ENCODE results near the gene TNFRSF13B. TPM values are rescaled to one million over a fixed set of nuclear protein-coding genes. Genes with fewer than 3 reads are reported as not detected.
"Not testable (repeated sequence)": the region's sequence is repeated elsewhere in the genome, so short reads cannot be mapped to it uniquely, and the experiment has no call there.

Gene TNFRSF13B
- polyA plus RNA-seq, 1 of the 3 experiments (the other 2 are of a cell fraction) = not detected

DNA sequence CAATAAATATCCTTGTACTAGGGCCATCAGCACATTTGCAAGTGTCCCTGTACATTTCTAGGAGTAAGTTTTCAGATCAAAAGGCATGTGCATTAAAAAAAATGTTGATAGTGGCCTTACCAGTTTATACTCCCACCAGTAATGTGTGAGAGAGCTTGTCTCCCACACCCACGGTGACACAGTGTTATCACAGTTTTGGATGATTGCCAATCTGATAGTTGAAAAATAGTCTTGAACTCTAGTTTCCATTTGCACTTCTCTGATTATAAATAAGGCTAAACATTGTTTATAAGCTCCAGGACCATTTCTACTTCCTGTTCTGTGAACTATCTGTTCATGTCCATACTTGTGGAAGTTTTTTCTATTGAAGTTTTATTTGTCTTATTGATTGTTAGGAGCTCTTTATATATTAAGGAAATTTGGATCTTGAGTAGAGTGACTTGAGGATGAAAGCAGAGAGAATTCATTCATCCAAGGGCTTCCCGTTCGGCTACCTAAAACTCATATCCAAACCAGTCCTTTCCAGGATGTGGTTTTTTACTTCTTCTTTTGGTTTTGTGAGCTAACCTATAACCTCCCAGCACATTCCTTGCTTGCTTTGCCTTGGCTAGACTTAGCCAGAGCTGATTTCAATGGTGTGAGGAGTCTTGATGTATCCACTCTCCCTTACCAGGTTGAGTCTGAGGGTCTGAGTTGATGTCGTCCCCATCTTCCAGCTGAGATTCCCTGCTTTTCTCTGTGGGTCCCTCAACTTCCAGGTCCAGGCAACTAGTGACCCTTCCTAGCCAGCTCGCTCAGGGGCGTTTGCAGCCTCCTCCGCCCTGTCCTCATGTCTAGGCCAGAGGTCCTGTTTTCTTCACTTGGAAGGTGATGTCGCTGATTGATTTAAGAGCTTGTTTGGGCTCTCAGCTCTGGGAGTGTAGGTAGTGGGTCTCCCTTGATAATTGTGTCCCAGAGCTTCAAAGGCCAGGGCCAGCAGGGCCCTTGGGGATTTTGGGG lies 44.6 kb upstream of the TNFRSF13B start:
- H3K79me2 ChIP-seq (ENCODE audit: insufficient read depth); H3K4me3 ChIP-seq (ENCODE audit: low read depth in 2 of 2, low read length in 1 of 2); POLR2A ChIA-PET; H3K36me3 ChIP-seq (replicated peaks in 1 of 2; ENCODE audit: control insufficient read depth in 1 of 2, insufficient read depth in 2 of 2, low read length in 1 of 2); H4K20me1 ChIP-seq (ENCODE audit: insufficient read depth); H3K27me3 ChIP-seq (ENCODE audit: insufficient read depth); H2AFZ ChIP-seq (ENCODE audit: low read depth); H3K4me2 ChIP-seq; H3K9ac ChIP-seq; H3F3A ChIP-seq (replicated peaks; ENCODE audit: insufficient read depth); DNase-seq; H3K9me2 ChIP-seq; H3K9me3 ChIP-seq; H3K4me1 ChIP-seq (ENCODE audit: control insufficient read depth in 1 of 2, insufficient read depth in 2 of 2, low read depth in 1 of 2, low read length in 1 of 2); H3K27ac ChIP-seq (ENCODE audit: low read depth in 2 of 2, low read length in 1 of 2): not testable (repeated sequence)
- CTCF ChIA-PET = interaction anchor here (0.8 to 2.1 kb wide), 2 partner anchors 13 to 28 kb away, joined by 3 to 4 read pairs; no protein-coding TSS in a partner anchor
- WGBS (ENCODE audit: low lambda C conversion rate) = 82% methylated on average over 8 of the region's 8 CpGs

DNA sequence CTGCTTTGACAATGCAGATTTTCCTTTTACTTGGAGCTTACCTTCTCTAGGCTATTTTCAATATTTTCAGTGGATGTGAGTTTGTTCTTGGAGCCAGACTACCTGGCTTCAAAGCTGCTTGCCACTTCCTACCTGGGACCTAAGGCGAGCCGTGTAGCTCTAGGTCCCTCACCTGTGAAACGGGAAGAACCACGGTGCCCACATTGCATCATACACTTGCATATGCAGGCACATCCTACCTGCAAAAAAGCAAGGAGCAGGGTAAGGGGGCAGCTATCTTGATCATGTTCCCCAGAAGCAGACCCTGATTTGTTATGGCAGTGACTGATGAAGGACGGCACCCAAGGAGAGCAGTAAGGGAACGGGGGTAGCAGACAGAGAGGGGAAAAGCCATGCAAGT lies 43.3 kb upstream of the TNFRSF13B start:
- no peak for TF ChIP-seq TEAD4 (IDR thresholded peaks at IDR 0.05; ENCODE audit: borderline replicate concordance, insufficient read depth)
- no peak for TF ChIP-seq ELF1 (IDR thresholded peaks at IDR 0.05)
- no peak for TF ChIP-seq GATA2 (CRISPR knock-in tag; IDR thresholded peaks at IDR 0.05)
- TF ChIP-seq NRF1 (IDR thresholded peaks at IDR 0.05; ENCODE audit: low read depth, low read length) = no peak
- no peak for TF ChIP-seq RAD21 (IDR thresholded peaks at IDR 0.05; ENCODE audit: low read length)
- no peak for TF ChIP-seq RCOR1 (IDR thresholded peaks at IDR 0.05; ENCODE audit: low read length)
- H3K4me2 ChIP-seq = no peak overlapping the region
- H3K9ac ChIP-seq = no peak overlapping the region
- no peak for DNase-seq
- H3F3A ChIP-seq (replicated peaks; ENCODE audit: insufficient read depth) = no peaks in the 10 kb centered on the region
- H2AFZ ChIP-seq (ENCODE audit: low read depth) = no peak overlapping the region
- CTCF ChIA-PET = interaction anchor here (0.7 kb wide), 1 partner anchor 14 kb away, joined by 3 read pairs; no protein-coding TSS in a partner anchor
- no peak overlapping the region for H3K27ac ChIP-seq (ENCODE audit: low read depth in 2 of 2, low read length in 1 of 2)
- H3K9me2 ChIP-seq = no peaks in the 10 kb centered on the region
- POLR2A ChIA-PET = no interaction called here
- H4K20me1 ChIP-seq (ENCODE audit: insufficient read depth) = no peaks in the 10 kb centered on the region
- H3K36me3 ChIP-seq (replicated peaks in 1 of 2; ENCODE audit: control insufficient read depth in 1 of 2, insufficient read depth in 2 of 2, low read length in 1 of 2) = no peaks in the 10 kb centered on the region
- H3K79me2 ChIP-seq (ENCODE audit: insufficient read depth) = no peaks in the 10 kb centered on the region
- no peaks in the 10 kb centered on the region; a peak in 1 of 4 replicates for H3K4me1 ChIP-seq (ENCODE audit: control insufficient read depth in 1 of 2, insufficient read depth in 2 of 2, low read depth in 1 of 2, low read length in 1 of 2)
- H3K9me3 ChIP-seq = no peaks in the 10 kb centered on the region
- WGBS (ENCODE audit: low lambda C conversion rate) = 94% methylated on average over 6 of the region's 6 CpGs
- no peaks in the 10 kb centered on the region for H3K27me3 ChIP-seq (ENCODE audit: insufficient read depth)
- no peak overlapping the region for H3K4me3 ChIP-seq (ENCODE audit: low read depth in 2 of 2, low read length in 1 of 2)

DNA sequence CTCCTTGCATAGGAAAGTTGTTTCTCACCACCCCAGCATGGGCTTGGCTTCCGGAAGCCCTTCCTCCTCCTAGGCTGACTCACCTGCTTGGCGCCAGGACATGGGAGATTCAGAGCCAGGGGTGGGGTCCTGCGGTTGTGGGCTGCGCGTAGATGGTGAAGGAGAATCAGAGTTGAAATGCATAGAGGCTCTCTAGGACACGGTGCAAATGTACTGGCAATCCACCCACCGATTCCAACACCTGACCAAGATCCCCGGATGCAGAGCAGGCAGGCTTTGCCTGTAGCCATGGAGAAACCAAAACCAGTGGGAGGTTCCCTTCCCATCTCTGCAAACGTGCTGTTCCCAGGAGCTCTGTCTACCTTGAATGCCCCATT lies 42.8 kb upstream of the TNFRSF13B start:
- 0 out of 2 replicates have a peak, but pooled peaks have one; percentile 12 for TF ChIP-seq FOSL2 (IDR thresholded peaks at IDR 0.05; ENCODE audit: borderline replicate concordance, low read depth)
- TF ChIP-seq EP300 (IDR thresholded peaks at IDR 0.05; ENCODE audit: borderline replicate concordance in 1 of 2, low read depth in 1 of 2, low read length in 1 of 2) = 0 out of 4 replicates have a peak, but pooled peaks of 1 of the 2 experiments have one; percentile 11
- H4K20me1 ChIP-seq (ENCODE audit: insufficient read depth); H3K27me3 ChIP-seq (ENCODE audit: insufficient read depth); H3K27ac ChIP-seq (ENCODE audit: low read depth in 2 of 2, low read length in 1 of 2); POLR2A ChIA-PET; H3K9me3 ChIP-seq; H3K9ac ChIP-seq; DNase-seq; H3K4me2 ChIP-seq; H3K4me1 ChIP-seq (ENCODE audit: control insufficient read depth in 1 of 2, insufficient read depth in 2 of 2, low read depth in 1 of 2, low read length in 1 of 2); CTCF ChIA-PET; H3K79me2 ChIP-seq (ENCODE audit: insufficient read depth); H3K4me3 ChIP-seq (ENCODE audit: low read depth in 2 of 2, low read length in 1 of 2); H3K9me2 ChIP-seq; H2AFZ ChIP-seq (ENCODE audit: low read depth); H3K36me3 ChIP-seq (replicated peaks in 1 of 2; ENCODE audit: control insufficient read depth in 1 of 2, insufficient read depth in 2 of 2, low read length in 1 of 2); H3F3A ChIP-seq (replicated peaks; ENCODE audit: insufficient read depth): not testable (repeated sequence)
- 55% methylated on average over 8 of the region's 9 CpGs for WGBS (ENCODE audit: low lambda C conversion rate)

DNA sequence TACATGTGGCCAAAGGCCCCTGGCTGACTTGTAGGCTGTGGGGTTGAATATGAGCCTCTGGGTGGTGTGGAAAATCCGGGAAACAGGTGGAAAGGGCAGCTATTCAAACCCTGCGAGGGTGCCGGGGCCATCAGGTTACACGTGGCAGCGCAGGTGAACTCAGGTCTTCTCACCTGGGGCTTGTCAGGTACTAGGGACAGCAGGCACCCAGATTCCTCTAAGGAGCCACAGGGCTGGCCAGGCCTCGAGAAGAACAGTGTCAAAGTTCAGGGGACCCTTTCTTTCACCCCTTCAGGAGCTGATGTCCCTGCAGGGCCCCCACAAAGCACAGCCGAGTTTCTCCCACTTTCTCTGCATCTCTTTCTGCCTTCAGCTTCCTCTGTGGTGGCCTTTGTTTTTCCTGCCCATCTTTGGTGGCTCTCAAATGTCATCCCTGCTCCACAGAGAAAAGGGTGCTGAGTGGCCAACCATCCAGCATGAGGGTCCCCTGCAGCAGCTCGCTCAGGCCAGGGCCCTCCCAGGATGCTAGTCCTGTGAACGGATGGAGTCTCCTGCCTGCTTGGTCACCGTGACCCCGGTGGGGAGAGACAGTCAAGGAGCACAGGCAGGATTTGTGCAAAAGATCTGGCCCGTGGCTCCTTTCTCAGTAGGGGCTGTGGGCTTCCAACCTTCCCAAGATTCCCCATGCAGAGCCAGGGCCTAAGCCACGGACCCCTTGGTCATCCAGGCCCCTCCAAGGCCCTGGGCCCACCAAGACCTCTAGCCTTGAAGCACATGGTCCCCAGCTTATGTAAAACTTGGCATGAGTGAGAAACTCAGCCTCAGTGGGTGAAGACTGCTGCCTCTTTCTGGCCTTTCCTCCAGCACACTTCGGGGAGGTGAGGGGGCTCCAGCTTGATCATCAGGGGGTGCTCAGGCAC lies 42.2 kb upstream of the TNFRSF13B start:
- H4K20me1 ChIP-seq (ENCODE audit: insufficient read depth); POLR2A ChIA-PET; H3F3A ChIP-seq (replicated peaks; ENCODE audit: insufficient read depth); H3K4me3 ChIP-seq (ENCODE audit: low read depth in 2 of 2, low read length in 1 of 2); H3K36me3 ChIP-seq (replicated peaks in 1 of 2; ENCODE audit: control insufficient read depth in 1 of 2, insufficient read depth in 2 of 2, low read length in 1 of 2); H3K27ac ChIP-seq (ENCODE audit: low read depth in 2 of 2, low read length in 1 of 2); H3K4me1 ChIP-seq (ENCODE audit: control insufficient read depth in 1 of 2, insufficient read depth in 2 of 2, low read depth in 1 of 2, low read length in 1 of 2); DNase-seq; H3K9ac ChIP-seq; CTCF ChIA-PET; H3K9me3 ChIP-seq; H2AFZ ChIP-seq (ENCODE audit: low read depth); H3K79me2 ChIP-seq (ENCODE audit: insufficient read depth); H3K4me2 ChIP-seq; H3K9me2 ChIP-seq; H3K27me3 ChIP-seq (ENCODE audit: insufficient read depth): not testable (repeated sequence)
- WGBS (ENCODE audit: low lambda C conversion rate) = 86% methylated on average over 5 of the region's 14 CpGs
